Small intestine (tissue), 4 donors: ENCODE data around the gene UMPS. TPM values are rescaled to one million over a fixed set of nuclear protein-coding genes. Genes with fewer than 3 reads are reported as not detected.

Source experiments
- polyA plus RNA-seq, 4 donors: library from polyadenylated mRNA; stranded (reverse) in 3 of 4; unstranded in 1 of 4; fragments of 200-250 nt in 3 of 4; fragments of 120-200 nt in 1 of 4; gene quantifications; one replicate each; pipeline versions ENCODE4 v1.2.1 to v1.2.3, GENCODE V29; 2013
- donor health status: healthy with polysubstance abuse.
- donor health status: Bipolar disorder and iron deficiency.
- donor health status: healthy.

UMPS gene
- polyA plus RNA-seq, 4 donors = 12.1 to 33.3 (median 19.5) TPM

Other genes with a start within 250 kb of the UMPS start
- 10 to 100 TPM in 3 of 4 donors, 1 to 10 TPM in 1; 9.4 to 74.3 (median 21.9) TPM for gene ITGB5, start 156.9 kb downstream of the UMPS start, polyA plus RNA-seq
- gene MUC13, start 204.3 kb downstream of the UMPS start, polyA plus RNA-seq = 1,000 to 10,000 TPM in 1 of 4 donors, 100 to 1,000 TPM in 3; 178 to 1,389 (median 408) TPM